CD4-positive, alpha-beta T cell treated with Interleukin-17A for 4 hours (primary cell): ENCODE measurements around the gene DOCK11.

Experiments used
- DNase-seq: peaks from one replicate; pipeline ENCODE4 v3.0.0-alpha.2; 2020; ENCODE audit warnings: mixed read lengths

Gene DOCK11

DNA sequence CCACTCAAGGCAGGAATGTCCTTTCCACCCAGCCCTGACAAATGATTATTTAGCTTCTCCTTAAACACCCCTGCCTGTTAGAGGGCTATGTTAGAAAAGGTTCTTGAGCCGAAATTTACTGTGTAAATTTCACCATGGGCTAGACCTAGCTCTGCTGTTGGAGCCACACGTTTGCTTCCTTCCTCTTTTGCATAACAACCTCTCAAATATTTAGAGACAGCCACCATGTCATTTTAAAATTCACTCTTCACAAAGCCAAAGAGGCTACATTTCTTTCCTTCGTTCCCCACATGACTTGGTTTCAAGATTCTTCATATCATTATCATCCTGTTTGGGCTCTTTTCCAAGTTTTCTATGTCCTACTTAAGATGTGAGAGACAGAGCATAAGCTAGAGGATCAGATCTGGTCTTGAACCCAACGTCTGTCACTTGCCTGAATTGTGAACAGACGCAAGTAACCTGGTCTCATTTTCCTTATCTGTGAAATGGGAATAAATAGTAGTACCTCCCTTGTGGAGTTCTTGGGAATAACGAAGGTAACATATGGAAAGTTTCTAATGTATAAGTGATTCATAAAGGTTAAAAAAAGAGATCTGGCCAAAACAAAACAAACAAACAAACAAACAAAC is 6.7 kb downstream of the DOCK11 start:
- DNase-seq: no peak

DNA sequence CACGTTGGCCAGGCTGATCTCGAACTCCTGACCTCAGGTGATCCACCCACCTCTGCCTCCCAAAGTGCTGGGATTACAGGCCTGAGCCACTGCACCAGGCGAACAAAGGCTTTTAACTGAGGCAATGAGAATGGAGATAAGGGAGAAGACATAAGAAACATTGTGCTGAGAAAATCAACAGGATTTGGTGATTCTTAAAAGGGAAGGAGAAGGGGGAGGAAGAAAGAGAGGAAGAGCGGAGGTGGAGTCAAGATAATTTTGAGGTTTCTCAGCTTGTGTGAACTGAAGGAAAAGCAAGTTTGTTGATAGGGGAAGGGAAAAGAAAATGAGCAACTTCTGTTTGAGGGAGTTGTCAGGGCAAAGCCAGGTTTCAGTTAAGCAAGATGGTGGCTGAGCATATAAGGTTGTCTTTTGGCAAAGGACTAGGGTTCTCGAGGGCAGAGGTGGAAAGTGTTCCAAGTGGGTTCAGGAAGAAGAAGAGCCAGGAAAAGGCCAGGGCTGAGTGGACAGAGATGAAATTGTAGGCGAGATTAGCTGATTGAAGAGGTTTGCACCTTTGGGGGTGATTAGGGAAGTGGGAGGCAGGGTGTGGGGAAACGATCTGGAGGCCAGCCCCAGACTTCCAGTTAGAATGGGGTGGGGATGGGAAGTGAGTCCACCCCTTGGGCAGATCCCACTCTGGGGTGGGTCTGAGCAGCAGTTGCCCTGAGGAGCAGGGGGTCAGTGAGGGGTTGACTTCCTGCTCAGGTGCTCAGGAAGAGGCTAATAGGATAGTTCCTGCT is 7.8 kb downstream of the DOCK11 start:
- DNase-seq: no peak

GRCh38 chrX:118504581-118504980 is 9.0 kb downstream of the DOCK11 start:
- DNase-seq: no peak

DNA sequence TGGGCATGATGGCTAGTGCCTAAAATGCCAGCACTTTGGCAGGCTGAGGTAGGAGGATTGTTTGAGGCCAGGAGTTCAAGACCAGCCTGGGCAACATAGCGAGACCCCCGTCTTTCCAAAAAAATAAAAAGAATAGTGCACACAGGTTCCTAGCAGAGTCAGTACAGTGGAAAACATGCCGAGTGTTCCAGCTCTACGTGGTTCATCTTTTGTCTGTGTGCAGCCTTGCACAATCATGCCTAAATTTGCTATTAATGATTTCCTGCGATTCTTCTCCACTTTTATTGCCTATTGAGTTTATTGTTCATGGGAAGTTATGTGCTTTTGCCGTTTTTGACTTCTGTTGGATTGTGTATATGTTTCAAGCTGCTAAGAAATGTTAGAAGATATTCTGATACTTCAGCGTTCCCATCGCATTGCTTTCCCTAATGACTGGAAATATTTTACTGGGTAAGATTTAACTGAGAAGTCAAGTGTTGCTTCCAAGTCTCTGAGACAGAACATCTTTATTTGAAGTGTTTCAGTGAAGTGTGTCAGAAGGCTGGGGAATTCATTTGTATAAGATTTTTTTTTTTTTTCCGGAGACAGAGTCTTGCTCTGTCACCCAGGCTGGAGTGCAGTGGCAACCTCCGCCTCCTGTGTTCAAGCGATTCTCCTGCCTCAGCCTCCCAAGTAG is 11.3 kb downstream of the DOCK11 start:
- no peak for DNase-seq

GRCh38 chrX:118507766-118508165 is 12.2 kb downstream of the DOCK11 start:
- no peak for DNase-seq

DNA sequence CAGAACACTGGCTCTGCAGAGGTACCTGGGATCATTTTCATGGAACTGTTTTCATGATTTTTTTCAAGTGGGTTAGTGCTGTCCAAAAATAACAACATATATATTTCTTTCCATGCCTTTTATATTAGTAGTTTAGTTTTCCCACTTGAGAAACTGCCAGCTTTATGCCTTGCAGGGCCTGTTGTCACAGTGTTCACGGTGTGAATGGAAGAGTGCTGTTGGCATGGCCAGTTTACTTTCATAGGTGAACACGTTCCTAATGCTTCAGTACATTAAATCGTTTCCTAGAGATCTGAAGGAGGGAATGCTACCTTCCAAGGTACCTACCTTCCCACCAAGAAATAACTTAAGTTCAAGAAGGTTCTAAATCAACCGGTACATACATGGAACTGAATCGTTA is 12.6 kb downstream of the DOCK11 start:
- DNase-seq: no peak

GRCh38 chrX:118508635-118509034 is 13.0 kb downstream of the DOCK11 start:
- no peak for DNase-seq

GRCh38 chrX:118510111-118510510 is 14.5 kb downstream of the DOCK11 start:
- DNase-seq: no peak

GRCh38 chrX:118513120-118513898 is 17.7 kb downstream of the DOCK11 start:
- DNase-seq: no peak

- no peak for DNase-seq
These were observed 24.0 kb downstream of the DOCK11 start for GRCh38 chrX:118519411-118520215.

GRCh38 chrX:118520216-118521206 is 24.9 kb downstream of the DOCK11 start:
- DNase-seq: no peak

DNA sequence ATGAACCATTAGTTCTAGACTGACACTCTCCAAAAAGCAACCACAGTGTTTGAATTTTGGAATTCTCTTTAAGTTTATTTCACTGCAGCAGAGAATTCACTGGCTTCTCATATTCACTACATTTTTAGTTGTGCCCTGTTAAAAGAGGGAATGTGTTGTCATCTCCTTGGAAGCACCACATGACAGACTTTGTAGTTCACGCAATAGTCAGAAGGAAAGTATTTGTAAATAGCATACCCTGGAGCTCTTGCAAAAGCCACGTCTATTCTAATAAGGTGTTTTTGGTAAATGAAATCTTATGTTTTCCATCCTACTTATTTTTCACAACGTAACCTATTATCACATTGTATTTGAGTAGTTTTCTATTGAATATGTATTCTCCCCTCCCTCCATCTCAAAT is 25.8 kb downstream of the DOCK11 start:
- DNase-seq: no peak

- DNase-seq: no peak
These were observed 26.8 kb downstream of the DOCK11 start for GRCh38 chrX:118522230-118522926.

DNA sequence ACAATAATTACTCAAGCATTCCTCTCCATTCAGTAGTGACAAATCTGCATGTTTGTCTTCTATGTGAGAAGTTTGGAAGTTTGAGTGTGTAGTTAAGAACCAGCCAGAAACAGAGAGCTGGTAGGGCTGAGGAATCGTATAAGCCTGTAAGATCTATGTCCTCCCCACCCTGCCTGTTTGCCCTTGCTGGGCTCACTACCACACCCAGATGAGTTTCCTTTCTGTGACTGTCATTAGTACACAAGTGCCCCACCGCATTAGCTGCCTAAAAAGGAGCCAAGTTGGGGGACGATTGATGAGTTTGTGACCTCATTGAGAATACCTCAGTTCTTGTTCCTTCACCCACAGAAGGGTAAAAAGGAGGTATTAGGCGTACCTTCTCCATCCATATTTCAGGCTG is 28.3 kb downstream of the DOCK11 start:
- DNase-seq: peak; percentile 60

GRCh38 chrX:118524344-118524743 is 28.7 kb downstream of the DOCK11 start:
- DNase-seq: no peak

GRCh38 chrX:118525174-118525730 is 29.6 kb downstream of the DOCK11 start:
- DNase-seq: no peak

DNA sequence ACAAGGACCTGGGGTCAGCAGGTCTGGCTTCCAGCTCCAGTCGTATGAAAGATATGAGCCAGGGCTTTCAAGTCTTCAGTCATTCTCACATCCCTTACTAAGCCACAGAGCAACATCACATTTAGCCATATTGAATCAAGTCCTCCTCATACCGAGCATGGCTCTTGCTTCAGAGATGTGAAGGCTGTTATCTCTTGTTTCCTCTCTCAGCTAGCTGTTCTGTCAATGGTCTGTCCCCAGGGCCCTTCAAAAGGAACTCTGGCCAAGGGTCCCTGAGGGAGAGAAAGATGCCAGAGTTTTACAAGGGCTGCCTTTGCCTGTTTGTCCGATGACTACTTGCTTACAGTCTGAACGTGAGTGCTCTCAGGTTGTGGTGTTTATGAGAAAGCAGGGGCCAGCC is 30.5 kb downstream of the DOCK11 start:
- no peak for DNase-seq

GRCh38 chrX:118528071-118528737 is 32.6 kb downstream of the DOCK11 start:
- DNase-seq: peak; percentile 62

DNA sequence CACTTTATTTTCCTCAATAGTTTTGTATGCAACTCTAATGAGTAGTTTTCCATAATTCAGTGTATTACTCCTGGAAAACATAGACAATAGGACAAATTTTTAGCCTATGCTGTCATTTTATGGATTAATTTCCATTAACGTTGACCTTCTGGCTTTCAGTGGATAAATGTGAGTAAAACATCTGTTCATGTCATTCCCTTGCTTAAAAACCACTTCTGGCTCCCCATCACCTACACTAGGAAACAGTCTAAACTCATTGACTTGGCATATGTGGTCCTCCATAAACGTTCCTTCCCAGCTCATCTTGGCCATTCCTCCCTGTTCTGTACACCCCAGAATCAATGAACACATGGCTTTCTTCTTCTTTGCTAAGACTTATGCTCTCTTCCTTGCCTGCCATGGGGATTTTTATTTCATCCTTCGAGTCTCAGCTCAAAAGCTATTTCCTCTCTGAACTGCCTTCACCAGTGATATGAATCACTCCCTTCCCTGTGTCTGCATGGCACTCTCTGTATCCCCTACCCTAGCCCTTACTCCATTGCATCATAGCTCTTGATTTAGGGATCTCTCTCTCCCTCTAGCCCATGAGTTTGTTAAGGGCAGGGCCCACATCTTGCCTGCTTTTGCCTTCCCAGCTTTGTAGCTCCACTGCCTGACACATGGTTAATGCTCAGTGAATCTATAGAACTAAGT is 34.8 kb downstream of the DOCK11 start:
- DNase-seq: peak; percentile 10
